SK-N-SH (cell line): ENCODE data around the gene DENND1A. TPM values are rescaled to one million over a fixed set of nuclear protein-coding genes. Genes with fewer than 3 reads are reported as not detected.

Source experiments
- CTCF ChIA-PET: fragments of 300-600, 350-600 bp; formaldehyde crosslinking; extraction: SDS; loops from one replicate; lab custom pipeline; 2021; lab: Yijun Ruan, JAX
- POLR2A ChIA-PET: fragments of 350-600 bp; sonication (Branson Sonifier 250); formaldehyde crosslinking; extraction: SDS; loops from one replicate; lab custom pipeline; 2020; ENCODE audit warnings: antibody characterized with exemption, inconsistent platforms; lab: Yijun Ruan, JAX
- DNase-seq: peaks from one replicate; pipeline ENCODE4 v3.0.0; 2012
- H2AFZ ChIP-seq: fragments of 200-600 bp; sonication (generic); 2 replicates; pipeline ENCODE4 v1.8.1; 2016; ENCODE audit warnings: antibody characterized with exemption, mild to moderate bottlenecking, low read depth
- H3F3A ChIP-seq: fragments of 200-600 bp; sonication (generic); replicated peaks from 2 replicates; pipeline ENCODE3; 2016; ENCODE audit warnings: antibody characterized with exemption, mild to moderate bottlenecking; ENCODE audit not compliant: insufficient read depth
- H3K27ac ChIP-seq, 2 experiments: fragments of 200-500 bp in 1 of 2; fragments of 200-600 bp in 1 of 2; sonication (Bioruptor generic) in 1 of 2; sonication (generic), shearing (Covaris generic) in 1 of 2; 2 replicates each; pipeline versions ENCODE4 v1.5.1 to v1.6.1; 2014 to 2016; ENCODE audit warnings: low read depth in 2 of 2, inconsistent platforms in 1 of 2, low read length in 1 of 2, mild to moderate bottlenecking in 1 of 2, mixed read lengths in 1 of 2
- H3K27me3 ChIP-seq: fragments of 200-600 bp; sonication (generic), shearing (Covaris generic); 2 replicates; pipeline ENCODE4 v1.6.1; 2016; ENCODE audit warnings: mixed run types; ENCODE audit not compliant: insufficient read depth
- H3K36me3 ChIP-seq, 2 experiments: fragments of 200-500 bp in 1 of 2; fragments of 200-600 bp in 1 of 2; sonication (Bioruptor generic) in 1 of 2; sonication (generic) in 1 of 2; replicated peaks in 1 of 2; 2 replicates each; pipeline versions ENCODE3 to v1.5.1; 2014 to 2016; ENCODE audit warnings: low read length in 1 of 2, mild to moderate bottlenecking in 1 of 2; ENCODE audit not compliant: insufficient read depth in 2 of 2, control insufficient read depth in 1 of 2
- H3K4me1 ChIP-seq, 2 experiments: fragments of 200-500 bp in 1 of 2; fragments of 200-600 bp in 1 of 2; sonication (Bioruptor generic) in 1 of 2; sonication (generic), shearing (Covaris generic) in 1 of 2; 2 replicates each; pipeline versions ENCODE4 v1.5.1 to v1.6.1; 2014 to 2016; ENCODE audit warnings: low read depth in 1 of 2, low read length in 1 of 2, mixed run types in 1 of 2; ENCODE audit not compliant: insufficient read depth in 2 of 2, control insufficient read depth in 1 of 2
- H3K4me2 ChIP-seq: fragments of 200-600 bp; sonication (generic), shearing (Covaris generic); 2 replicates; pipeline ENCODE4 v1.6.1; 2017; ENCODE audit warnings: mixed run types
- H3K4me3 ChIP-seq, 2 experiments: fragments of 200-500 bp in 1 of 2; fragments of 200-600 bp in 1 of 2; sonication (Bioruptor generic) in 1 of 2; sonication (generic), shearing (Covaris generic) in 1 of 2; 2 replicates each; pipeline versions ENCODE4 v1.5.1 to v1.8.1; 2014 to 2016; ENCODE audit warnings: low read depth in 2 of 2, inconsistent platforms in 1 of 2, low read length in 1 of 2, mild to moderate bottlenecking in 1 of 2, mixed read lengths in 1 of 2, moderate library complexity in 1 of 2
- H3K79me2 ChIP-seq: fragments of 200-600 bp; sonication (generic); 2 replicates; pipeline ENCODE4 v1.8.1; 2017; ENCODE audit warnings: mild to moderate bottlenecking; ENCODE audit not compliant: insufficient read depth
- H3K9ac ChIP-seq: fragments of 200-600 bp; sonication (generic); 2 replicates; pipeline ENCODE4 v1.6.1; 2017; ENCODE audit warnings: mixed run types
- H3K9me2 ChIP-seq: fragments of 200-600 bp; sonication (generic); 2 replicates; pipeline ENCODE4 v1.6.1; 2017; ENCODE audit warnings: mixed run types
- H3K9me3 ChIP-seq: fragments of 200-600 bp; sonication (generic); 2 replicates; pipeline ENCODE4 v1.6.1; 2017; ENCODE audit warnings: mixed run types, mild to moderate bottlenecking, moderate library complexity
- H4K20me1 ChIP-seq: fragments of 200-600 bp; sonication (generic); 2 replicates; pipeline ENCODE4 v1.6.1; 2017; ENCODE audit warnings: mild to moderate bottlenecking, mixed run types; ENCODE audit not compliant: insufficient read depth
- CHD2 ChIP-seq: fragments of 150-350 bp; IDR thresholded peaks from 2 replicates; pipeline ENCODE4 v1.6.1; 2018; ENCODE audit warnings: low read length; ENCODE audit not compliant: partially characterized antibody
- CTCF ChIP-seq: fragments of 200-600 bp; sonication (generic); IDR thresholded peaks from 2 replicates; pipeline ENCODE4 v1.6.1; 2017; ENCODE audit warnings: antibody characterized with exemption, mild to moderate bottlenecking, moderate library complexity
- ELF1 ChIP-seq: IDR thresholded peaks from 2 replicates; pipeline ENCODE4 v1.4.0; 2012
- EP300 ChIP-seq, 2 experiments: IDR thresholded peaks; 2 replicates each; pipeline versions ENCODE4 v1.4.0 to v1.6.1; 2012; ENCODE audit warnings: borderline replicate concordance in 1 of 2, low read depth in 1 of 2, low read length in 1 of 2
- EZH2phosphoT487 ChIP-seq: fragments of 200-600 bp; sonication (generic); IDR thresholded peaks from 2 replicates; pipeline ENCODE4 v1.6.1; 2017; ENCODE audit warnings: low read depth, mixed run types, mild to moderate bottlenecking, antibody characterized with exemption, moderate library complexity, borderline replicate concordance
- FOXJ3 ChIP-seq: sonication (generic); formaldehyde crosslinking; IDR thresholded peaks from 2 replicates; pipeline ENCODE4 v1.5.1; 2020; ENCODE audit warnings: mild to moderate bottlenecking, missing genetic modification reagents
- FOXM1 ChIP-seq: IDR thresholded peaks from 2 replicates; pipeline ENCODE4 v1.4.0; 2012; ENCODE audit warnings: low read depth, mild to moderate bottlenecking
- GABPA ChIP-seq: IDR thresholded peaks from 2 replicates; pipeline ENCODE4 v1.4.0; 2012; ENCODE audit warnings: low read depth, mild to moderate bottlenecking
- GATA2 ChIP-seq: sonication (generic); formaldehyde crosslinking; IDR thresholded peaks from 2 replicates; pipeline ENCODE4 v1.5.0; 2020; ENCODE audit warnings: mild to moderate bottlenecking, missing genetic modification reagents
- JUND ChIP-seq: IDR thresholded peaks from 2 replicates; pipeline ENCODE4 v1.4.0; 2012
- MEF2A ChIP-seq: IDR thresholded peaks from 2 replicates; pipeline ENCODE4 v1.4.0; 2012; ENCODE audit warnings: low read depth, borderline replicate concordance
- MXI1 ChIP-seq: IDR thresholded peaks from 2 replicates; pipeline ENCODE4 v1.6.1; 2012; ENCODE audit warnings: mild to moderate bottlenecking, low read depth, low read length, improper control_type of control experiment
- NFIC ChIP-seq: IDR thresholded peaks from 2 replicates; pipeline ENCODE4 v1.4.0; 2012; ENCODE audit warnings: borderline replicate concordance
- POLR2AphosphoS5 ChIP-seq: IDR thresholded peaks from 2 replicates; pipeline ENCODE4 v1.6.1; 2012; ENCODE audit warnings: low read depth, low read length
- RFX5 ChIP-seq: IDR thresholded peaks from 2 replicates; pipeline ENCODE4 v1.6.1; 2012; ENCODE audit warnings: mild to moderate bottlenecking, improper control_type of control experiment, low read length
- SIN3A ChIP-seq: IDR thresholded peaks from 2 replicates; pipeline ENCODE4 v1.6.1; 2012; ENCODE audit warnings: low read depth, mild to moderate bottlenecking, low read length, moderate library complexity, borderline replicate concordance
- SMC3 ChIP-seq: IDR thresholded peaks from 2 replicates; pipeline ENCODE4 v1.6.1; 2012; ENCODE audit warnings: low read depth, low read length, improper control_type of control experiment
- TAF1 ChIP-seq: IDR thresholded peaks from 2 replicates; pipeline ENCODE4 v1.6.1; 2012; ENCODE audit warnings: low read depth, mild to moderate bottlenecking, low read length, moderate library complexity, borderline replicate concordance
- TCF12 ChIP-seq: IDR thresholded peaks from 2 replicates; pipeline ENCODE4 v1.4.0; 2012
- TEAD4 ChIP-seq: IDR thresholded peaks from 2 replicates; pipeline ENCODE4 v1.4.0; 2012; ENCODE audit warnings: mild to moderate bottlenecking, borderline replicate concordance; ENCODE audit not compliant: insufficient read depth
- USF1 ChIP-seq: IDR thresholded peaks from 2 replicates; pipeline ENCODE4 v1.4.0; 2012; ENCODE audit warnings: low read depth, borderline replicate concordance
- WGBS: methylation state at CpG from one replicate; pipeline ENCODE4 v1.1.6; 2017; ENCODE audit warnings: low lambda C conversion rate; 5-methylcytosine and 5-hydroxymethylcytosine counted together
- polyA plus RNA-seq, 3 experiments: library from polyadenylated mRNA; depleted of rRNA; stranded (reverse); fragments of >200 nt; gene quantifications; 2 replicates each; pipeline ENCODE4 v1.2.3, GENCODE V29; 2012
- TF ChIP-seq, protein P1 (sequence below): fragments of 150-350 bp; IDR thresholded peaks from 2 replicates; pipeline ENCODE4 v1.6.1; 2016; ENCODE audit warnings: mild to moderate bottlenecking, low read depth, low read length
- TF ChIP-seq, protein P2 (sequence below): fragments of 150-350 bp; IDR thresholded peaks from 2 replicates; pipeline ENCODE4 v1.6.1; 2017; ENCODE audit warnings: antibody characterized with exemption, low read length, low read depth, borderline replicate concordance
- TF ChIP-seq, protein P3 (sequence below): IDR thresholded peaks from 2 replicates; pipeline ENCODE4; 2012

The DENND1A gene
- polyA plus RNA-seq, 1 of the 3 experiments (the other 2 are of a cell fraction) = 25.4 TPM

DNA sequence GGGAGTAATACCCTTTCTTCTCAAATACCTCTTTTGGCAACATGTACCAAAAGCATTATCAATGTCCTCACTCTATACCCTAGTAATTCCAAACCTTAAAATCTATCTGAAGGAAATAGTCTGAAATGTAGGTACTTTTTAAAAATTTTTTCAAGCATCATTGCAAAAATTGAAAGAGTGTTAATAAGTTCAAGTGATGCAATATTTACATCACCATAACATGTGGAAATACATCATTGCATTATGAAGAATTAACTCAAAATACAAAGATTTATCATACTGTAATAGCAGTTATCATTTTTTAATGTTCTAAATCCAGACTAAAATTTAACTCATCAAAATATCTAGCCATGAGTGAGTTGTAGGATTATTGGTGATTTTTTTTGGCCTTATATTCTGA, 123.1 kb downstream of the DENND1A start:
- H3K36me3 ChIP-seq = no peaks in the 10 kb centered on the region
- no peaks in the 10 kb centered on the region for H3K79me2 ChIP-seq
- H3K4me2 ChIP-seq = no peak overlapping the region
- H4K20me1 ChIP-seq = no peaks in the 10 kb centered on the region
- H3K9ac ChIP-seq = no peak overlapping the region
- H2AFZ ChIP-seq = no peak overlapping the region
- CTCF ChIA-PET = no interaction called here
- no peaks in the 10 kb centered on the region for H3K4me1 ChIP-seq
- H3K27me3 ChIP-seq = no peaks in the 10 kb centered on the region
- H3K27ac ChIP-seq = no peak overlapping the region
- no peaks in the 10 kb centered on the region for H3K9me3 ChIP-seq
- no peak overlapping the region for H3K4me3 ChIP-seq
- TF ChIP-seq FOXJ3 (no peak), POLR2AphosphoS5 (no peak), SMC3 (no peak), GATA2 (CRISPR knock-in tag) (no peak), MEF2A (no peak), JUND (no peak), TEAD4 (no peak), NFIC (no peak), SIN3A (no peak), RFX5 (no peak), MXI1 (no peak), EZH2phosphoT487 (no peak), CHD2 (no peak)
- TF ChIP-seq, protein P1, sequence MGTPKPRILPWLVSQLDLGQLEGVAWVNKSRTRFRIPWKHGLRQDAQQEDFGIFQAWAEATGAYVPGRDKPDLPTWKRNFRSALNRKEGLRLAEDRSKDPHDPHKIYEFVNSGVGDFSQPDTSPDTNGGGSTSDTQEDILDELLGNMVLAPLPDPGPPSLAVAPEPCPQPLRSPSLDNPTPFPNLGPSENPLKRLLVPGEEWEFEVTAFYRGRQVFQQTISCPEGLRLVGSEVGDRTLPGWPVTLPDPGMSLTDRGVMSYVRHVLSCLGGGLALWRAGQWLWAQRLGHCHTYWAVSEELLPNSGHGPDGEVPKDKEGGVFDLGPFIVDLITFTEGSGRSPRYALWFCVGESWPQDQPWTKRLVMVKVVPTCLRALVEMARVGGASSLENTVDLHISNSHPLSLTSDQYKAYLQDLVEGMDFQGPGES = no peak
- TF ChIP-seq, protein P2, sequence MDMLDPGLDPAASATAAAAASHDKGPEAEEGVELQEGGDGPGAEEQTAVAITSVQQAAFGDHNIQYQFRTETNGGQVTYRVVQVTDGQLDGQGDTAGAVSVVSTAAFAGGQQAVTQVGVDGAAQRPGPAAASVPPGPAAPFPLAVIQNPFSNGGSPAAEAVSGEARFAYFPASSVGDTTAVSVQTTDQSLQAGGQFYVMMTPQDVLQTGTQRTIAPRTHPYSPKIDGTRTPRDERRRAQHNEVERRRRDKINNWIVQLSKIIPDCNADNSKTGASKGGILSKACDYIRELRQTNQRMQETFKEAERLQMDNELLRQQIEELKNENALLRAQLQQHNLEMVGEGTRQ = no peak
- no peak for DNase-seq
- POLR2A ChIA-PET = no interaction called here
- H3K9me2 ChIP-seq = no peaks in the 10 kb centered on the region
- no peaks in the 10 kb centered on the region for H3F3A ChIP-seq

- H3K36me3 ChIP-seq = no peaks in the 10 kb centered on the region
- WGBS = 100% methylated on average over 1 of the region's 1 CpG
- H3K9me2 ChIP-seq = no peaks in the 10 kb centered on the region
- H3K4me2 ChIP-seq = no peak overlapping the region
- ChIA-PET POLR2A (no interaction called here), CTCF (no interaction called here)
- H3K9ac ChIP-seq = no peak overlapping the region
- no peaks in the 10 kb centered on the region for H3K9me3 ChIP-seq
- H3K4me3 ChIP-seq = no peak overlapping the region
- H3K27me3 ChIP-seq = no peaks in the 10 kb centered on the region
- H3K4me1 ChIP-seq = peaks cover 4 to 7% of the 10 kb centered on the region in 2 experiments; a peak in 2 of 4 replicates
- H3F3A ChIP-seq = no peaks in the 10 kb centered on the region
- no peaks in the 10 kb centered on the region for H3K79me2 ChIP-seq
- H3K27ac ChIP-seq = no peak overlapping the region
- H4K20me1 ChIP-seq = no peaks in the 10 kb centered on the region
- H2AFZ ChIP-seq = no peak overlapping the region
- no peak for DNase-seq
- TF ChIP-seq GATA2 (CRISPR knock-in tag) (no peak), MEF2A (no peak), EP300 (IDR thresholded peaks at IDR 0.05; ENCODE audit: borderline replicate concordance in 1 of 2, low read depth in 1 of 2, low read length in 1 of 2) (no peak), TCF12 (no peak), ELF1 (no peak), GABPA (no peak), POLR2AphosphoS5 (no peak), SMC3 (no peak), CTCF (no peak), TAF1 (no peak), FOXM1 (no peak), USF1 (no peak)
- TF ChIP-seq, protein P2 = no peak
- TF ChIP-seq, protein P3, sequence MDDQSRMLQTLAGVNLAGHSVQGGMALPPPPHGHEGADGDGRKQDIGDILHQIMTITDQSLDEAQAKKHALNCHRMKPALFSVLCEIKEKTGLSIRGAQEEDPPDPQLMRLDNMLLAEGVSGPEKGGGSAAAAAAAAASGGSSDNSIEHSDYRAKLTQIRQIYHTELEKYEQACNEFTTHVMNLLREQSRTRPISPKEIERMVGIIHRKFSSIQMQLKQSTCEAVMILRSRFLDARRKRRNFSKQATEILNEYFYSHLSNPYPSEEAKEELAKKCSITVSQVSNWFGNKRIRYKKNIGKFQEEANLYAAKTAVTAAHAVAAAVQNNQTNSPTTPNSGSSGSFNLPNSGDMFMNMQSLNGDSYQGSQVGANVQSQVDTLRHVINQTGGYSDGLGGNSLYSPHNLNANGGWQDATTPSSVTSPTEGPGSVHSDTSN = no peak
These were observed 131.7 kb downstream of the DENND1A start for GRCh38 chr9:123798195-123798594.
